ENCODE results near the gene NOPCHAP1.

NOPCHAP1 gene

GRCh38 chr12:105001476-105001875 lies 15.4 kb downstream of the NOPCHAP1 start:
- Histone ChIP-seq H3K4me1 (ENCODE audit: control insufficient read depth, insufficient read depth, low read length) (no peaks in the 10 kb centered on the region), H3K4me3 (ENCODE audit: low read length) (no peak overlapping the region), H3K36me3 (ENCODE audit: control insufficient read depth, insufficient read depth, low read length) (peaks cover 9% of the 10 kb centered on the region), H3K27ac (ENCODE audit: low read depth, low read length) (no peak overlapping the region), H3K9ac (ENCODE audit: low read length) (no peak overlapping the region), H3K27me3 (ENCODE audit: control insufficient read depth, insufficient read depth, low read length) (no peaks in the 10 kb centered on the region)

- Histone ChIP-seq H3K9ac (ENCODE audit: low read length) (no peak overlapping the region), H3K4me3 (ENCODE audit: low read length) (no peak overlapping the region), H3K27me3 (ENCODE audit: control insufficient read depth, insufficient read depth, low read length) (no peaks in the 10 kb centered on the region), H3K27ac (ENCODE audit: low read depth, low read length) (no peak overlapping the region), H3K36me3 (ENCODE audit: control insufficient read depth, insufficient read depth, low read length) (no peaks in the 10 kb centered on the region), H3K4me1 (ENCODE audit: control insufficient read depth, insufficient read depth, low read length) (no peaks in the 10 kb centered on the region)
These were observed 27.8 kb downstream of the NOPCHAP1 start for GRCh38 chr12:105013892-105014291.

GRCh38 chr12:105014603-105015002 lies 28.5 kb downstream of the NOPCHAP1 start:
- no peaks in the 10 kb centered on the region for H3K36me3 ChIP-seq (ENCODE audit: control insufficient read depth, insufficient read depth, low read length)
- no peak overlapping the region for H3K27ac ChIP-seq (ENCODE audit: low read depth, low read length)
- no peak overlapping the region for H3K9ac ChIP-seq (ENCODE audit: low read length)
- no peaks in the 10 kb centered on the region for H3K27me3 ChIP-seq (ENCODE audit: control insufficient read depth, insufficient read depth, low read length)
- no peak overlapping the region for H3K4me3 ChIP-seq (ENCODE audit: low read length)
- no peaks in the 10 kb centered on the region for H3K4me1 ChIP-seq (ENCODE audit: control insufficient read depth, insufficient read depth, low read length)

- H3K36me3 ChIP-seq (ENCODE audit: control insufficient read depth, insufficient read depth, low read length) = no peaks in the 10 kb centered on the region
These were observed 29.4 kb downstream of the NOPCHAP1 start for GRCh38 chr12:105015543-105015942.

GRCh38 chr12:105018012-105018411 lies 31.9 kb downstream of the NOPCHAP1 start:
- H3K27me3 ChIP-seq (ENCODE audit: control insufficient read depth, insufficient read depth, low read length) = no peaks in the 10 kb centered on the region
- no peaks in the 10 kb centered on the region for H3K36me3 ChIP-seq (ENCODE audit: control insufficient read depth, insufficient read depth, low read length)
- H3K9ac ChIP-seq (ENCODE audit: low read length) = no peak overlapping the region
- no peak overlapping the region for H3K4me3 ChIP-seq (ENCODE audit: low read length)
- H3K4me1 ChIP-seq (ENCODE audit: control insufficient read depth, insufficient read depth, low read length) = no peaks in the 10 kb centered on the region
- no peak overlapping the region for H3K27ac ChIP-seq (ENCODE audit: low read depth, low read length)

More at GRCh38 chr12:105015543-105015942, 29.4 kb downstream of the NOPCHAP1 start:
- no peak overlapping the region for H3K27ac ChIP-seq (ENCODE audit: low read depth, low read length)
- no peaks in the 10 kb centered on the region for H3K27me3 ChIP-seq (ENCODE audit: control insufficient read depth, insufficient read depth, low read length)
- no peaks in the 10 kb centered on the region for H3K4me1 ChIP-seq (ENCODE audit: control insufficient read depth, insufficient read depth, low read length)
- H3K4me3 ChIP-seq (ENCODE audit: low read length) = no peak overlapping the region
- no peak overlapping the region for H3K9ac ChIP-seq (ENCODE audit: low read length)

GRCh38 chr12:105018776-105019175 lies 32.7 kb downstream of the NOPCHAP1 start:
- Histone ChIP-seq H3K9ac (ENCODE audit: low read length) (no peak overlapping the region), H3K27me3 (ENCODE audit: control insufficient read depth, insufficient read depth, low read length) (no peaks in the 10 kb centered on the region), H3K36me3 (ENCODE audit: control insufficient read depth, insufficient read depth, low read length) (no peaks in the 10 kb centered on the region), H3K4me1 (ENCODE audit: control insufficient read depth, insufficient read depth, low read length) (no peaks in the 10 kb centered on the region), H3K4me3 (ENCODE audit: low read length) (no peak overlapping the region), H3K27ac (ENCODE audit: low read depth, low read length) (no peak overlapping the region)

- Histone ChIP-seq H3K9ac (ENCODE audit: low read length) (no peak overlapping the region), H3K27me3 (ENCODE audit: control insufficient read depth, insufficient read depth, low read length) (no peaks in the 10 kb centered on the region), H3K4me3 (ENCODE audit: low read length) (no peak overlapping the region), H3K27ac (ENCODE audit: low read depth, low read length) (no peak overlapping the region), H3K4me1 (ENCODE audit: control insufficient read depth, insufficient read depth, low read length) (peaks cover 6% of the 10 kb centered on the region), H3K36me3 (ENCODE audit: control insufficient read depth, insufficient read depth, low read length) (no peaks in the 10 kb centered on the region)
These were observed 34.3 kb downstream of the NOPCHAP1 start for GRCh38 chr12:105020241-105020962.

- peaks cover 15% of the 10 kb centered on the region for H3K4me1 ChIP-seq (ENCODE audit: control insufficient read depth, insufficient read depth, low read length)
- H3K27ac ChIP-seq (ENCODE audit: low read depth, low read length) = peak overlapping the region; percentile 21
- H3K27me3 ChIP-seq (ENCODE audit: control insufficient read depth, insufficient read depth, low read length) = no peaks in the 10 kb centered on the region
- H3K9ac ChIP-seq (ENCODE audit: low read length) = no peak overlapping the region
- H3K4me3 ChIP-seq (ENCODE audit: low read length) = no peak overlapping the region
- H3K36me3 ChIP-seq (ENCODE audit: control insufficient read depth, insufficient read depth, low read length) = no peaks in the 10 kb centered on the region
These were observed 38.8 kb downstream of the NOPCHAP1 start for GRCh38 chr12:105024928-105025327.

- no peaks in the 10 kb centered on the region for H3K36me3 ChIP-seq (ENCODE audit: control insufficient read depth, insufficient read depth, low read length)
- no peak overlapping the region for H3K4me3 ChIP-seq (ENCODE audit: low read length)
- H3K27ac ChIP-seq (ENCODE audit: low read depth, low read length) = peak overlapping the region; percentile 17
- peaks cover 15% of the 10 kb centered on the region for H3K4me1 ChIP-seq (ENCODE audit: control insufficient read depth, insufficient read depth, low read length)
- H3K27me3 ChIP-seq (ENCODE audit: control insufficient read depth, insufficient read depth, low read length) = no peaks in the 10 kb centered on the region
- no peak overlapping the region for H3K9ac ChIP-seq (ENCODE audit: low read length)
These were observed 39.8 kb downstream of the NOPCHAP1 start for GRCh38 chr12:105025890-105026289.

- Histone ChIP-seq H3K4me1 (ENCODE audit: control insufficient read depth, insufficient read depth, low read length) (peaks cover 15% of the 10 kb centered on the region), H3K4me3 (ENCODE audit: low read length) (no peak overlapping the region), H3K27ac (ENCODE audit: low read depth, low read length) (no peak overlapping the region), H3K27me3 (ENCODE audit: control insufficient read depth, insufficient read depth, low read length) (no peaks in the 10 kb centered on the region), H3K9ac (ENCODE audit: low read length) (no peak overlapping the region), H3K36me3 (ENCODE audit: control insufficient read depth, insufficient read depth, low read length) (no peaks in the 10 kb centered on the region)
These were observed 40.3 kb downstream of the NOPCHAP1 start for GRCh38 chr12:105026411-105026810.

GRCh38 chr12:105030820-105031807 lies 45.0 kb downstream of the NOPCHAP1 start:
- Histone ChIP-seq H3K27me3 (ENCODE audit: control insufficient read depth, insufficient read depth, low read length) (no peaks in the 10 kb centered on the region), H3K36me3 (ENCODE audit: control insufficient read depth, insufficient read depth, low read length) (no peaks in the 10 kb centered on the region), H3K27ac (ENCODE audit: low read depth, low read length) (no peak overlapping the region), H3K4me1 (ENCODE audit: control insufficient read depth, insufficient read depth, low read length) (peaks cover 5% of the 10 kb centered on the region), H3K9ac (ENCODE audit: low read length) (no peak overlapping the region), H3K4me3 (ENCODE audit: low read length) (no peak overlapping the region)

- Histone ChIP-seq H3K9ac (ENCODE audit: low read length) (no peak overlapping the region), H3K4me3 (ENCODE audit: low read length) (no peak overlapping the region), H3K27ac (ENCODE audit: low read depth, low read length) (no peak overlapping the region), H3K4me1 (ENCODE audit: control insufficient read depth, insufficient read depth, low read length) (peaks cover 2% of the 10 kb centered on the region), H3K27me3 (ENCODE audit: control insufficient read depth, insufficient read depth, low read length) (no peaks in the 10 kb centered on the region), H3K36me3 (ENCODE audit: control insufficient read depth, insufficient read depth, low read length) (no peaks in the 10 kb centered on the region)
These were observed 46.7 kb downstream of the NOPCHAP1 start for GRCh38 chr12:105032703-105033357.

All from rectal smooth muscle tissue (tissue), 1 donor.